ENCODE data around the gene NRF1. TPM values are rescaled to one million over a fixed set of nuclear protein-coding genes. Genes with fewer than 3 reads are reported as not detected.
"Not testable (repeated sequence)": the region's sequence is repeated elsewhere in the genome, so short reads cannot be mapped to it uniquely, and the experiment has no call there.

The NRF1 gene
- total RNA-seq, 1 donor from 2014 or later = 14.6 TPM

- no peak for DNase-seq (ENCODE audit: extremely low read depth, low read depth, low spot score)
These were observed 168.9 kb downstream of the NRF1 start for GRCh38 chr7:129780257-129780973.

- DNase-seq (ENCODE audit: extremely low read depth, low read depth, low spot score) = no peak
These were observed 169.7 kb downstream of the NRF1 start for GRCh38 chr7:129780974-129781927.

GRCh38 chr7:129781928-129782817 lies 170.7 kb downstream of the NRF1 start:
- no peak for DNase-seq (ENCODE audit: extremely low read depth, low read depth, low spot score)

- DNase-seq (ENCODE audit: extremely low read depth, low read depth, low spot score) = no peak
These were observed 171.5 kb downstream of the NRF1 start for GRCh38 chr7:129782818-129783583.

- no peak for DNase-seq (ENCODE audit: extremely low read depth, low read depth, low spot score)
These were observed 172.0 kb downstream of the NRF1 start for GRCh38 chr7:129783584-129783919.

- no peak for DNase-seq (ENCODE audit: extremely low read depth, low read depth, low spot score)
These were observed 172.9 kb downstream of the NRF1 start for GRCh38 chr7:129784437-129784782.

- no peak for DNase-seq (ENCODE audit: extremely low read depth, low read depth, low spot score)
These were observed 173.5 kb downstream of the NRF1 start for GRCh38 chr7:129784783-129785684.

- no peak for DNase-seq (ENCODE audit: extremely low read depth, low read depth, low spot score)
These were observed 174.4 kb downstream of the NRF1 start for GRCh38 chr7:129785685-129786514.

- DNase-seq (ENCODE audit: extremely low read depth, low read depth, low spot score) = no peak
These were observed 175.5 kb downstream of the NRF1 start for GRCh38 chr7:129786825-129787563.

GRCh38 chr7:129789000-129789399 lies 177.5 kb downstream of the NRF1 start:
- no peak for DNase-seq (ENCODE audit: extremely low read depth, low read depth, low spot score)

- DNase-seq (ENCODE audit: extremely low read depth, low read depth, low spot score) = no peak
These were observed 178.1 kb downstream of the NRF1 start for GRCh38 chr7:129789652-129790051.

- DNase-seq (ENCODE audit: extremely low read depth, low read depth, low spot score) = no peak
These were observed 178.6 kb downstream of the NRF1 start for GRCh38 chr7:129790136-129790535.

GRCh38 chr7:129792721-129793120 lies 181.2 kb downstream of the NRF1 start:
- no peak for DNase-seq (ENCODE audit: extremely low read depth, low read depth, low spot score)

GRCh38 chr7:129793506-129794310 lies 182.2 kb downstream of the NRF1 start:
- no peak for DNase-seq (ENCODE audit: extremely low read depth, low read depth, low spot score)

- DNase-seq (ENCODE audit: extremely low read depth, low read depth, low spot score) = not testable (repeated sequence)
These were observed 182.9 kb downstream of the NRF1 start for GRCh38 chr7:129794461-129794860.

GRCh38 chr7:129796186-129796775 lies 184.8 kb downstream of the NRF1 start:
- no peak for DNase-seq (ENCODE audit: extremely low read depth, low read depth, low spot score)

Measured in glomerular endothelial cell (primary cell).